HG03103 (cell line): ENCODE results near the gene VPS11.
"Not testable (repeated sequence)": the region's sequence is repeated elsewhere in the genome, so short reads cannot be mapped to it uniquely, and the experiment has no call there.

ENCODE experiments used
- ATAC-seq: cut with Tn5 transposase; IDR thresholded peaks from one replicate; pipeline ENCODE4 v1.9.1; 2021; ENCODE audit warnings: low read depth; ENCODE audit not compliant: unreplicated experiment

The VPS11 gene

GRCh38 chr11:119100994-119101758, 33.6 kb downstream of the VPS11 start:
- peak; percentile 12 for ATAC-seq

GRCh38 chr11:119101759-119102423, 34.3 kb downstream of the VPS11 start, which contains the start of gene DPAGT1:
DPAGT1 (minus strand) TSS chr11:119101853; CDS start chr11:119101655, 198 bp downstream.
- ATAC-seq, result peak; percentile 81

GRCh38 chr11:119103161-119103664, 35.6 kb downstream of the VPS11 start:
- ATAC-seq, result not testable (repeated sequence)

- ATAC-seq, result no peak
Observed at GRCh38 chr11:119103793-119104192, 36.2 kb downstream of the VPS11 start.

GRCh38 chr11:119106564-119107537, 39.2 kb downstream of the VPS11 start, which contains the start of gene C2CD2L:
C2CD2L (plus strand) TSS chr11:119107344; CDS start chr11:119107742, 398 bp downstream.
- ATAC-seq, result peak; percentile 74

- peak; percentile 18 for ATAC-seq
Observed at GRCh38 chr11:119107538-119108145, 40.0 kb downstream of the VPS11 start.

GRCh38 chr11:119108146-119108856, 40.7 kb downstream of the VPS11 start:
- no peak for ATAC-seq

- no peak for ATAC-seq
Observed at GRCh38 chr11:119108857-119109221, 41.2 kb downstream of the VPS11 start.

GRCh38 chr11:119109843-119110242, 42.2 kb downstream of the VPS11 start:
- no peak for ATAC-seq

GRCh38 chr11:119110439-119110838, 42.8 kb downstream of the VPS11 start:
- no peak for ATAC-seq

GRCh38 chr11:119111361-119111925, 43.8 kb downstream of the VPS11 start:
- ATAC-seq, result no peak

- ATAC-seq, result no peak
Observed at GRCh38 chr11:119112314-119113020, 44.8 kb downstream of the VPS11 start.

GRCh38 chr11:119113716-119114115, 46.1 kb downstream of the VPS11 start:
- ATAC-seq, result no peak

- ATAC-seq, result no peak
Observed at GRCh38 chr11:119114351-119114750, 46.7 kb downstream of the VPS11 start.

GRCh38 chr11:119115484-119116234, 48.0 kb downstream of the VPS11 start:
- ATAC-seq, result no peak

- ATAC-seq, result no peak
Observed at GRCh38 chr11:119116235-119116594, 48.6 kb downstream of the VPS11 start.

- ATAC-seq, result no peak
Observed at GRCh38 chr11:119116601-119117000, 49.0 kb downstream of the VPS11 start.
